Type B pancreatic cell (in vitro differentiated cells): ENCODE data around the gene UNC93A. TPM values are rescaled to one million over a fixed set of nuclear protein-coding genes. Genes with fewer than 3 reads are reported as not detected.

Experiments used
- DNase-seq: peaks from one replicate; pipeline ENCODE4 v3.0.0; 2021; ENCODE audit warnings: mixed read lengths; ENCODE audit not compliant: unreplicated experiment; ENCODE audit errors: extremely low spot score
- H3K27ac Mint-ChIP-seq: 2 replicates; pipeline ENCODE4 v1.8.0; 2021; ENCODE audit warnings: mild to moderate bottlenecking, mixed read lengths
- H3K27me3 Mint-ChIP-seq: 2 replicates; pipeline ENCODE4 v1.8.0; 2021; ENCODE audit warnings: mixed read lengths
- H3K36me3 Mint-ChIP-seq: 2 replicates; pipeline ENCODE4 v1.8.0; 2021; ENCODE audit warnings: mixed read lengths
- H3K4me1 Mint-ChIP-seq: one replicate; pipeline ENCODE4 v1.8.0; 2021; ENCODE audit warnings: mixed read lengths; ENCODE audit not compliant: unreplicated experiment
- H3K4me3 Mint-ChIP-seq: 2 replicates; pipeline ENCODE4 v1.8.0; 2021; ENCODE audit warnings: mild to moderate bottlenecking, mixed read lengths
- H3K9me3 Mint-ChIP-seq: 2 replicates; pipeline ENCODE4 v1.8.0; 2021; ENCODE audit warnings: mixed read lengths
- total RNA-seq: library from RNA; stranded (reverse); gene quantifications from 2 replicates; pipeline ENCODE4 v1.2.1, GENCODE V29; 2021; ENCODE audit warnings: low replicate concordance
- TF ChIP-seq, protein P1 (sequence below): fragments of 200-600 bp; sonication (generic); conservative IDR thresholded peaks from 2 replicates; pipeline ENCODE4 v1.5.0; 2021; ENCODE audit warnings: antibody characterized with exemption, mild to moderate bottlenecking

Gene UNC93A
- total RNA-seq, 1 donor from 2014 or later: 3.7 TPM

DNA sequence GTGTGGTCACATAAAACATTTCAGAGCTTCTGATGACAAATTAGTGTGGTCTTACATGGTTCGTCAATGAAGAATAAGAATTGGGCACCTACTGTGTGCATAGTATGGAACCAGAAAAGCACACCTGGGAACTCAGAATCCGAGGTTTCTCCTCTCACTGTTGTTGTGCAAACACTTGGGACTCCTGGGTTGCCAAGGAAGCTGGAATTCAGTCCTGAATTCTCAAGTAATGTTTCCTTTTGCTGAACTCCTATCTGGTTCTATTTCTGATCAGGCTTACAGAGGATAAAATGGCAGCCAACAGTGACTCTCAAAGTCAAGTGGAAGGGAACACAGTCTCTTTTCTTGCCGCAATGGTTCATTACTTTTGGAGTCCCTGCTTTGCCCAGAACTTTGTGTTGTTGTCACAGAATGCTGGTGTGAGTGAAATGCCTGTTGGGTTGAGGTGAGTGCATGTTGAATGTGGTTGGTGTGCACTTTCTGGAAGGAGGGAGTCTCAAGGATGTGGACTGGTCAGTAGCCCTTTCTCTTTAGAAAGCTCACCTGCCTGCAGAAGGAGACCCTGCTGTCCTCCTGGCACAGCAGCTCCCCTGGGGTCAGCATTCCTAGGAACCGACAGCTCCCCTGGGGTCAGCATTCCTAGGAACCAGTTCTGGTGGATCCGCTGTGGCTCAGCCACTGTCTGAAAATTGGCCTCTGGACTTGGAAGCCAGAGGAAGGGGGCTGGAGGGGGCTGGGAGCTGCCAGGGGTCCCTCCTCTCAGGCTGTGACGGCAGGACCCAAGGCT lies 1.4 kb downstream of the UNC93A start:
- TF ChIP-seq, protein P1, sequence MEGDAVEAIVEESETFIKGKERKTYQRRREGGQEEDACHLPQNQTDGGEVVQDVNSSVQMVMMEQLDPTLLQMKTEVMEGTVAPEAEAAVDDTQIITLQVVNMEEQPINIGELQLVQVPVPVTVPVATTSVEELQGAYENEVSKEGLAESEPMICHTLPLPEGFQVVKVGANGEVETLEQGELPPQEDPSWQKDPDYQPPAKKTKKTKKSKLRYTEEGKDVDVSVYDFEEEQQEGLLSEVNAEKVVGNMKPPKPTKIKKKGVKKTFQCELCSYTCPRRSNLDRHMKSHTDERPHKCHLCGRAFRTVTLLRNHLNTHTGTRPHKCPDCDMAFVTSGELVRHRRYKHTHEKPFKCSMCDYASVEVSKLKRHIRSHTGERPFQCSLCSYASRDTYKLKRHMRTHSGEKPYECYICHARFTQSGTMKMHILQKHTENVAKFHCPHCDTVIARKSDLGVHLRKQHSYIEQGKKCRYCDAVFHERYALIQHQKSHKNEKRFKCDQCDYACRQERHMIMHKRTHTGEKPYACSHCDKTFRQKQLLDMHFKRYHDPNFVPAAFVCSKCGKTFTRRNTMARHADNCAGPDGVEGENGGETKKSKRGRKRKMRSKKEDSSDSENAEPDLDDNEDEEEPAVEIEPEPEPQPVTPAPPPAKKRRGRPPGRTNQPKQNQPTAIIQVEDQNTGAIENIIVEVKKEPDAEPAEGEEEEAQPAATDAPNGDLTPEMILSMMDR: no peak
- Mint-ChIP-seq H3K27me3 (peaks cover 14% of the 10 kb centered on the region), H3K36me3 (no peaks in the 10 kb centered on the region), H3K4me3 (no peak overlapping the region), H3K27ac (no peak overlapping the region), H3K4me1 (peaks cover 7% of the 10 kb centered on the region), H3K9me3 (peaks cover under 1% of the 10 kb centered on the region)
- no peak for DNase-seq

DNA sequence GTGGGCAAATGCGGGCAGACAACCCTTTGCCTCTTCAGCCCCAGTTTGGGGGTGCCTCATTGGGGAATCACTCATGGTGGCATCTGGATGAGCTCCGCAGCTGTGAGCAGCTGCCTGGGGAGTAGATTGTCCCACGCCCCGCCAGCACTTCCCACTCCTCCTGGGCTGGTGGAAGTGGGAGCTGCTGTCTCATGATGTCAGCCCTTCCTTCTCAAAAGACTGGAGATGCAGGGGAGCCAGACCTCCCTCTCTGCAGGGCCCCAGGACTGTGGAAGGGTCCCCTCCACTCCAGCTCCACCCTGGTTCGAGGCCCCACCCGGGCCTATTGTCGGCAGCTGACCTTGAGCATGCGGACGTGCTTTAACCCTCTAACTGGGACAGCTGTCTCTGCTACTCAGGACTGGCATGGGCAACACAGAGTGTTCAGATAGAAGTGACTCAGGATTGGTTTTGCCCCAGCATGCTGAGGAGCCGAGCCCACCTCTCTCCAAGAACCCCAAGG lies 2.0 kb downstream of the UNC93A start:
- Mint-ChIP-seq H3K4me1 (peaks cover 7% of the 10 kb centered on the region), H3K4me3 (no peak overlapping the region), H3K27me3 (peaks cover 21% of the 10 kb centered on the region), H3K9me3 (peaks cover 5% of the 10 kb centered on the region), H3K27ac (no peak overlapping the region), H3K36me3 (peaks cover 3% of the 10 kb centered on the region)
- no peak for DNase-seq
- TF ChIP-seq, protein P1: no peak

DNA sequence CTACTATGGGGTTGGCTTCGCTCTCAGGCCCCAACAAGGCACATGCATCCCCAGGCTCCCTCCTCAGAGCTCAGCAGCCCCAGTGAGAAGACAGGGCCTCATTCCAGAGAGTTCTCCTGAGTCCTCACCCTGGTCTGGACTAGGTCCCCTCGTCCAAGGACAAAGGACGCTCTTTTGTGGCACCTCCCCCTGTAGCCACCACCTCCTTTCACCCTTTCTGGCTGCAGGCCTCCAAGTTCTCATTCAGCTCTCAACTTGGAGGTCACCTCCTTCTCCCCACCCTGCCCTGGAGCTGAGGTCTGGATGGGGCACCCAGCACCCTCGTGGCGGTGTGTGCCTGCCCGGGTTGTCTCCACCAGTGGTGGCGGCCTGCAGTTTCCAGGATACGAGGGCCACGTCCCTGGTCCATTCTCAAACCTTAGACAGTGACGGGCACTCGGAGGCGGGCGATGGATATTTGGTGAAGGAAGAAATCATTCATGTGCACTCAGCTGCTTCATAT lies 2.5 kb downstream of the UNC93A start:
- Mint-ChIP-seq H3K36me3 (peaks cover 3% of the 10 kb centered on the region), H3K9me3 (peaks cover 5% of the 10 kb centered on the region), H3K4me3 (no peak overlapping the region), H3K4me1 (peaks cover 7% of the 10 kb centered on the region), H3K27ac (no peak overlapping the region), H3K27me3 (peaks cover 21% of the 10 kb centered on the region)
- no peak for DNase-seq
- TF ChIP-seq, protein P1: no peak

DNA sequence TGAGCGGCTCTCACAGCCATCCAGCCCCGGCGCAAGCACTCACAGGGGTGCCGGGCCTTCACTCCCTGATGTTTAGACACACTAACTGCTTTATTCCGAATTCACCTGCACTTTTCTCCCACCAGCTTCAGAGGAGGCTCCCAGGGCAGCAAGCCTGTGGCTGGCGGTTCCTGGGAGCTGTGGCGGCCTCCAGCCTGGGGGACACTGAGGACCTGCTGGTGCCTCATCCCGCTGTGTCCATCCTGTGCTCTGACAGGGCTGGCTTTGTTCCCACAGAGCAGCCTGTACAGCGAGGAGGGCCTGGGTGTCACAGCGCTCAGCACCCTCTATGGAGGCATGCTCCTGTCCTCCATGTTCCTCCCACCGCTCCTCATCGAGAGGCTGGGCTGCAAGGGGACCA lies 3.1 kb downstream of the UNC93A start:
- H3K36me3 Mint-ChIP-seq: peaks cover 3% of the 10 kb centered on the region
- H3K27ac Mint-ChIP-seq: no peak overlapping the region
- TF ChIP-seq, protein P1: no peak
- peaks cover 2% of the 10 kb centered on the region for H3K4me1 Mint-ChIP-seq
- DNase-seq: no peak
- H3K4me3 Mint-ChIP-seq: no peak overlapping the region
- H3K27me3 Mint-ChIP-seq: peaks cover 19% of the 10 kb centered on the region
- H3K9me3 Mint-ChIP-seq: peaks cover 5% of the 10 kb centered on the region

DNA sequence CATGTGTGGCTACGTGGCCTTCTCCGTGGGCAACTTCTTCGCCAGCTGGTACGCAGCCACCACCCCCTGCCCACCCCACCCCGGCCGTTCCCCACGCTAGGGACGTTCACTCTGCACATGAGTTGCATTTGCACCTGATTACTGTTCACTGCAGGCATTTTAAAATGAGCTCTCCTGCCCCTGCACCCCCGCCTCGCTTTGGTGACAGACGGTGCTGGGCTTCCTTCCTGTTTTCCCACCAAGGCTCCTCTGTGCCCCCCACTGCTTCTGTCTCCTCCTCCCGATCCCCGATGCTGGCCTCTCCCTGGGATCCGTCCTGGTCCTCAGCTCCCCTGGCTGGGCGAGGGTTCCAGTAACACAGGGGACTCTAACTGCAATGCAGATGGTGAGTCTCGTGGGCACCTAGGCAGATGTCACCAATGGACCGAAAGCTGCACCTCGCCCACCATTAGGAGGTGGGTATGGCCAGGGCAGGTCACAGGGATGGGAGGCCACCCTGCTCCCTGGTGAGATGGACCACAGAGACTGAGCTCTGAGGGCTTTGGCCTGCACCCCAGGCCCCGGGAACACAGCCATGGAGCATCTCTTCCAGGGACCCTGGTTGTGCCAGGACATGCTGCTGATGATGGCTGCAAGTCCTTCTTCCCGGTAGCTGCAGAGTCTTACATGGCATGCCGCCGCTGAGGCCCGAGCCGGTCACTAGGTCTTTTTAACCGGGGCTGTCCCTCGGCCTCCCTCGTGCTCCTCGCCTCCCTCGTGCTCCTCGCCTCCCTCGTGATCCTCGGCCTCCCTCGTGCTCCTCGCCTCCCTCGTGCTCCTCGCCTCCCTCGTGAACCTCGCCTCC lies 3.8 kb downstream of the UNC93A start:
- Mint-ChIP-seq H3K27ac (no peak overlapping the region), H3K36me3 (peaks cover 3% of the 10 kb centered on the region)
- TF ChIP-seq, protein P1: no peak

More for the DNA sequence above, 3.8 kb downstream of the UNC93A start:
- Mint-ChIP-seq H3K9me3 (peaks cover 5% of the 10 kb centered on the region), H3K27me3 (peaks cover 19% of the 10 kb centered on the region), H3K4me3 (no peak overlapping the region), H3K4me1 (no peaks in the 10 kb centered on the region)
- DNase-seq: no peak
